PC-9 (cell line): Measurements from ENCODE around the gene TIMM21. TPM values are rescaled to one million over a fixed set of nuclear protein-coding genes. Genes with fewer than 3 reads are reported as not detected.
A peak's percentile ranks its signal among the peaks of the same experiment; 100 is the strongest.

Source experiments
- BruUV-seq: library from RNA; stranded (reverse); fragments of 400-500 nt; replicated peaks from 2 replicates; lab custom pipeline; 2021; lab: Mats Ljungman, UMichigan
- CTCF ChIA-PET: fragments of 300-600 bp; sonication (Branson Sonifier 250); formaldehyde crosslinking; loops from one replicate; lab custom pipeline; 2022; ENCODE audit warnings: antibody characterized with exemption; lab: Charles Lee
- POLR2A ChIA-PET: fragments of 300-600 bp; sonication (Branson Sonifier 250); formaldehyde crosslinking; loops from one replicate; lab custom pipeline; 2022; ENCODE audit warnings: antibody characterized with exemption; ENCODE audit not compliant: unreplicated experiment; lab: Charles Lee
- DNase-seq, 2 experiments: peaks; one replicate each; pipeline versions ENCODE4 v3.0.0 to v3.0.0-alpha.2; 2015 to 2022; ENCODE audit warnings: mixed read lengths in 1 of 2
- H2AFZ ChIP-seq: fragments of 200-600 bp; sonication (generic); 2 replicates; pipeline ENCODE4 v1.8.1; 2017; ENCODE audit warnings: antibody characterized with exemption
- H3F3A ChIP-seq: fragments of 200-600 bp; sonication (generic); 2 replicates; pipeline ENCODE4 v1.8.1; 2017; ENCODE audit warnings: antibody characterized with exemption, mild to moderate bottlenecking, low read depth; ENCODE audit not compliant: insufficient read depth
- H3K27ac ChIP-seq: fragments of 200-600 bp; sonication (generic); 2 replicates; pipeline ENCODE4 v1.6.1; 2016; ENCODE audit warnings: mixed run types
- H3K27me3 ChIP-seq: fragments of 200-600 bp; sonication (generic); 2 replicates; pipeline ENCODE4 v1.6.1; 2016; ENCODE audit warnings: low read depth, mixed run types; ENCODE audit not compliant: insufficient read depth
- H3K36me3 ChIP-seq: fragments of 200-600 bp; sonication (generic); 2 replicates; pipeline ENCODE4 v1.6.1; 2016; ENCODE audit warnings: low read depth, mixed run types
- H3K4me1 ChIP-seq: fragments of 200-600 bp; sonication (generic); replicated peaks from 2 replicates; pipeline ENCODE4 v1.6.1; 2016; ENCODE audit warnings: mixed run types; ENCODE audit not compliant: insufficient read depth
- H3K4me2 ChIP-seq: fragments of 200-600 bp; sonication (generic); 2 replicates; pipeline ENCODE4 v1.6.1; 2017; ENCODE audit warnings: mixed run types
- H3K4me3 ChIP-seq: fragments of 200-600 bp; sonication (generic); 2 replicates; pipeline ENCODE4 v1.6.1; 2016; ENCODE audit warnings: mixed run types
- H3K79me2 ChIP-seq: fragments of 200-600 bp; sonication (generic); 2 replicates; pipeline ENCODE4 v1.6.1; 2017; ENCODE audit warnings: low read depth, mixed run types
- H3K9me2 ChIP-seq: fragments of 200-600 bp; sonication (generic); 2 replicates; pipeline ENCODE4 v1.8.1; 2017; ENCODE audit warnings: mild to moderate bottlenecking; ENCODE audit not compliant: insufficient read depth
- H3K9me3 ChIP-seq: fragments of 200-600 bp; sonication (generic); 2 replicates; pipeline ENCODE4 v1.8.1; 2016; ENCODE audit warnings: low read depth; ENCODE audit not compliant: insufficient read depth
- H4K20me1 ChIP-seq: fragments of 200-600 bp; sonication (generic); 2 replicates; pipeline ENCODE4 v1.8.1; 2017; ENCODE audit not compliant: insufficient read depth
- EZH2 ChIP-seq: fragments of 200-600 bp; sonication (generic); IDR thresholded peaks from 2 replicates; pipeline ENCODE4 v1.8.0; 2017; ENCODE audit warnings: antibody characterized with exemption, low read depth
- intact Hi-C: fragments of 100-400 bp; cut with micrococcal nuclease; formaldehyde crosslinking; loops from one replicate; pipeline ENCODE4 v1.10.0; 2022; ENCODE audit not compliant: unreplicated experiment
- total RNA-seq: library from RNA; stranded (reverse); gene quantifications from 2 replicates; pipeline ENCODE4 v1.2.3, GENCODE V29; 2021
- TF ChIP-seq, protein P1 (sequence below): fragments of 200-600 bp; sonication (generic); conservative IDR thresholded peaks from 2 replicates; pipeline ENCODE4 v1.6.1; 2017; ENCODE audit warnings: mixed run types, antibody characterized with exemption, mild to moderate bottlenecking, moderate library complexity

The TIMM21 gene
- total RNA-seq, 1 experiment from 2014 or later, result 32.6 TPM

- POLR2A ChIA-PET, result no interaction called here
- Histone ChIP-seq H3K9me3 (no peaks in the 10 kb centered on the region), H3K4me2 (no peak overlapping the region), H3K79me2 (no peaks in the 10 kb centered on the region), H3K27ac (no peak overlapping the region), H3K4me1 (no peaks in the 10 kb centered on the region), H3K27me3 (no peaks in the 10 kb centered on the region; the same call in 1 of the 2 replicates), H3K9me2 (no peaks in the 10 kb centered on the region), H3K36me3 (no peaks in the 10 kb centered on the region), H3K4me3 (no peak overlapping the region), H3F3A (no peaks in the 10 kb centered on the region), H4K20me1 (no peaks in the 10 kb centered on the region), H2AFZ (no peak overlapping the region; the same call in 1 of the 2 replicates)
- intact Hi-C loops, result loop anchor here (10.0 kb wide), 2 partner anchors 270 to 1350 kb away; no protein-coding TSS in a partner anchor
- CTCF ChIA-PET, result no interaction called here
- no TSS peak for BruUV-seq
- TF ChIP-seq, protein P1, sequence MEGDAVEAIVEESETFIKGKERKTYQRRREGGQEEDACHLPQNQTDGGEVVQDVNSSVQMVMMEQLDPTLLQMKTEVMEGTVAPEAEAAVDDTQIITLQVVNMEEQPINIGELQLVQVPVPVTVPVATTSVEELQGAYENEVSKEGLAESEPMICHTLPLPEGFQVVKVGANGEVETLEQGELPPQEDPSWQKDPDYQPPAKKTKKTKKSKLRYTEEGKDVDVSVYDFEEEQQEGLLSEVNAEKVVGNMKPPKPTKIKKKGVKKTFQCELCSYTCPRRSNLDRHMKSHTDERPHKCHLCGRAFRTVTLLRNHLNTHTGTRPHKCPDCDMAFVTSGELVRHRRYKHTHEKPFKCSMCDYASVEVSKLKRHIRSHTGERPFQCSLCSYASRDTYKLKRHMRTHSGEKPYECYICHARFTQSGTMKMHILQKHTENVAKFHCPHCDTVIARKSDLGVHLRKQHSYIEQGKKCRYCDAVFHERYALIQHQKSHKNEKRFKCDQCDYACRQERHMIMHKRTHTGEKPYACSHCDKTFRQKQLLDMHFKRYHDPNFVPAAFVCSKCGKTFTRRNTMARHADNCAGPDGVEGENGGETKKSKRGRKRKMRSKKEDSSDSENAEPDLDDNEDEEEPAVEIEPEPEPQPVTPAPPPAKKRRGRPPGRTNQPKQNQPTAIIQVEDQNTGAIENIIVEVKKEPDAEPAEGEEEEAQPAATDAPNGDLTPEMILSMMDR, result no peak
- DNase-seq, result no peak
Observed at GRCh38 chr18:74115046-74115445, 33.3 kb upstream of the TIMM21 start.

GRCh38 chr18:74116633-74117554, 31.4 kb upstream of the TIMM21 start:
- H3K27me3 ChIP-seq, result no peaks in the 10 kb centered on the region; the same call in 1 of the 2 replicates
- no peaks in the 10 kb centered on the region for H3K79me2 ChIP-seq
- intact Hi-C loops, result loop anchor here (1.0 to 10.0 kb wide), 3 partner anchors 272 to 1416 kb away; no protein-coding TSS in a partner anchor
- TF ChIP-seq, protein P1, result peak; percentile 86
- TF ChIP-seq EZH2, result no peak
- H3K36me3 ChIP-seq, result no peaks in the 10 kb centered on the region
- no peaks in the 10 kb centered on the region for H3K9me2 ChIP-seq
- CTCF ChIA-PET, result no interaction called here
- no peaks in the 10 kb centered on the region for H4K20me1 ChIP-seq
- H3K4me1 ChIP-seq, result no peaks in the 10 kb centered on the region
- BruUV-seq, result no TSS peak
- POLR2A ChIA-PET, result no interaction called here
- no peaks in the 10 kb centered on the region for H3K9me3 ChIP-seq
- no peak overlapping the region for H2AFZ ChIP-seq
- no peak overlapping the region for H3K27ac ChIP-seq
- H3K4me2 ChIP-seq, result no peak overlapping the region
- no peak overlapping the region for H3K4me3 ChIP-seq
- no peaks in the 10 kb centered on the region for H3F3A ChIP-seq
- no peak for DNase-seq

DNA sequence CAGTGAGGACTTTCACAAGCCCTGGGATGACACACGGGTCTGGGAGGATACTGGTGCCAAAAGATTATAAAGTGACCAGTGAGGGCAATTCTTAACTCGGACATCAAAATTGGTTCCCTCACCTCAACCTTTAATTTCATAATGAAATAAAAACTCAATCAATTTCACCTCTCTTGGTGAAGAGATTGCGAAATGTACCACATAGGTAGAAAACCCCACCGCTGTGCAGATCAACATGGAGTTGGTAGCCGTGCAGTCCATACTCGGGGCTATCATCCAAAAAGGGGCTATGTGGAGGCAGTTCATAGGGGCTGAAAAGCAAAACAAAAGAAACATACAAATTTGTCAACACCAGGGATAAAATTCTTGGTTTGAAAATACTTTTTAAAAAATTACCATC, 25.1 kb upstream of the TIMM21 start:
- Histone ChIP-seq H3F3A (no peaks in the 10 kb centered on the region), H3K36me3 (no peaks in the 10 kb centered on the region), H3K27ac (no peak overlapping the region), H3K4me2 (no peak overlapping the region), H3K79me2 (no peaks in the 10 kb centered on the region), H3K9me3 (no peaks in the 10 kb centered on the region), H3K9me2 (no peaks in the 10 kb centered on the region), H3K27me3 (peaks cover 35% of the 10 kb centered on the region), H3K4me3 (no peak overlapping the region), H2AFZ (no peak overlapping the region), H3K4me1 (no peaks in the 10 kb centered on the region), H4K20me1 (no peaks in the 10 kb centered on the region)
- ChIA-PET CTCF (no interaction called here), POLR2A (no interaction called here)
- TF ChIP-seq, protein P1, result no peak
- TF ChIP-seq EZH2, result no peak
- intact Hi-C loops, result no loop called here
- no TSS peak for BruUV-seq
- no peak for DNase-seq
